Motor neuron (in vitro differentiated cells): ENCODE results near the gene MRFAP1L1. TPM values are rescaled to one million over a fixed set of nuclear protein-coding genes. Genes with fewer than 3 reads are reported as not detected.

Source experiments
- ATAC-seq, 8 experiments: fragments of 200-7000 bp; cut with Tn5 transposase; replicated peaks in 6 of 8; 2 replicates each; pipeline ENCODE4 v1.8.0; 2021; ENCODE audit warnings: mild to moderate bottlenecking in 8 of 8, moderate library complexity in 8 of 8
- H3K27ac ChIP-seq, 2 donors: fragments of 250-450 bp; sonication (Bioruptor Pico); 2 replicates each; pipeline ENCODE4 v1.9.0; 2021; ENCODE audit warnings: antibody characterized with exemption in 2 of 2, mild to moderate bottlenecking in 2 of 2, moderate library complexity in 1 of 2
- H3K4me1 ChIP-seq, 2 donors: fragments of 250-450 bp; sonication (Bioruptor Pico); replicated peaks in 1 of 2; 2 replicates each; pipeline ENCODE4 v1.6.1; 2021; ENCODE audit warnings: antibody characterized with exemption in 2 of 2, mild to moderate bottlenecking in 2 of 2, moderate library complexity in 1 of 2
- H3K4me3 ChIP-seq, 5 donors: fragments of 250-450 bp; sonication (Bioruptor Pico); 2 replicates each; pipeline ENCODE4 v1.9.0; 2021; ENCODE audit warnings: antibody characterized with exemption in 5 of 5, mild to moderate bottlenecking in 5 of 5, moderate library complexity in 4 of 5
- WGBS, 10 experiments: fragments of 450-650 bp; shearing (Covaris generic); methylation state at CpG; one replicate each; pipeline ENCODE4 v1.0.0; 2022; 5-methylcytosine and 5-hydroxymethylcytosine counted together
- in situ Hi-C, 9 experiments: fragments of 400-800 bp; cut with MboI; loops; one replicate each; pipeline ENCODE4 v1.15.0; 2021; ENCODE audit warnings: low sequenced_read_pairs in 9 of 9, low pct_unique_long_range_greater_than_20kb in 2 of 9; ENCODE audit not compliant: unreplicated experiment in 9 of 9
- total RNA-seq, 8 experiments: library from RNA; unstranded; fragments of 300-600 nt; gene quantifications; 2 replicates each; pipeline versions ENCODE4 v1.2.3 to v1.2.4, GENCODE V29; 2022

MRFAP1L1 gene
- total RNA-seq, 8 experiments from 2014 or later: 59.6 to 135 (median 91.4) TPM

GRCh38 chr4:6720202-6720699, 10.6 kb upstream of the MRFAP1L1 start:
- in situ Hi-C loops: loop anchor here in 6 of 9 experiments (25.0 kb wide), 4 partner anchors 167 to 367 kb away; partner anchors contain the start of genes GRPEL1 (in 3 of the 6) and TADA2B (in 1 of the 6)
- Histone ChIP-seq H3K27ac (no peak overlapping the region), H3K4me3 (no peak overlapping the region), H3K4me1 (peaks cover 13 to 19% of the 10 kb centered on the region in 2 donors)
- peak; percentile 12 to 74 (median 66) for ATAC-seq
- 0 to 100% (median 3%) methylated on average over 1 to 9 of the region's 14 CpGs; no CpG with 5 or more reads in 3 of the 10 experiments for WGBS, 10 experiments

- no peak for ATAC-seq
- WGBS, 10 experiments: 33 to 100% (median 85%) methylated on average over 1 to 4 of the region's 8 CpGs; no CpG with 5 or more reads in 2 of the 10 experiments
- peaks cover 13 to 14% of the 10 kb centered on the region in 2 donors for H3K4me1 ChIP-seq
- no peak overlapping the region for H3K27ac ChIP-seq
- no peak overlapping the region for H3K4me3 ChIP-seq
- in situ Hi-C loops: loop anchor here in 6 of 9 experiments (25.0 kb wide), 4 partner anchors 168 to 368 kb away; partner anchors contain the start of genes GRPEL1 (in 3 of the 6) and TADA2B (in 1 of the 6)
Observed at GRCh38 chr4:6719611-6720179, 10.0 kb upstream of the MRFAP1L1 start.

GRCh38 chr4:6718932-6719610, 9.4 kb upstream of the MRFAP1L1 start:
- no peak overlapping the region for H3K4me3 ChIP-seq
- in situ Hi-C loops: loop anchor here in 6 of 9 experiments (25.0 kb wide), 4 partner anchors 168 to 368 kb away; partner anchors contain the start of genes GRPEL1 (in 3 of the 6) and TADA2B (in 1 of the 6)
- H3K4me1 ChIP-seq: peaks cover 10 to 13% of the 10 kb centered on the region in 2 donors
- no peak for ATAC-seq
- 58 to 100% (median 80%) methylated on average over 1 to 6 of the region's 7 CpGs; no CpG with 5 or more reads in 3 of the 10 experiments for WGBS, 10 experiments
- no peak overlapping the region for H3K27ac ChIP-seq

- no peak overlapping the region for H3K27ac ChIP-seq
- WGBS, 10 experiments: 0 to 33% (median 4%) methylated on average over 1 to 7 of the region's 7 CpGs
- ATAC-seq: peak in 2 of 8 experiments; percentile 3 to 6
- H3K4me3 ChIP-seq: peak overlapping the region; percentile 59 to 73 (median 63)
- peaks cover 10 to 13% of the 10 kb centered on the region in 2 donors for H3K4me1 ChIP-seq
- in situ Hi-C loops: loop anchor here in 6 of 9 experiments (25.0 kb wide), 4 partner anchors 170 to 370 kb away; partner anchors contain the start of genes GRPEL1 (in 3 of the 6) and TADA2B (in 1 of the 6)
Observed at GRCh38 chr4:6716958-6717655, 7.4 kb upstream of the MRFAP1L1 start.

GRCh38 chr4:6716018-6716911, 6.6 kb upstream of the MRFAP1L1 start, which contains the start of gene BLOC1S4:
BLOC1S4 (plus strand) TSS chr4:6716174; CDS start chr4:6716210, 36 bp downstream.
- H3K4me1 ChIP-seq: peaks cover 10 to 13% of the 10 kb centered on the region in 2 donors
- WGBS, 10 experiments: 0 to 4% (median 0%) methylated on average over 1 to 50 of the region's 109 CpGs; no CpG with 5 or more reads in 3 of the 10 experiments
- peak within 1 kb of the TSS; percentile 59 to 73 (median 63) for H3K4me3 ChIP-seq
- peak within 1 kb of the TSS; percentile 83 to 91 for H3K27ac ChIP-seq
- peak; percentile 80 to 90 (median 83) for ATAC-seq
- in situ Hi-C loops: loop anchor here in 6 of 9 experiments (25.0 kb wide), 4 partner anchors 171 to 371 kb away; partner anchors contain the start of genes GRPEL1 (in 3 of the 6) and TADA2B (in 1 of the 6)

GRCh38 chr4:6715704-6716017, 6.0 kb upstream of the MRFAP1L1 start:
- ATAC-seq: peak in 2 of 8 experiments; percentile 2
- peak overlapping the region; percentile 36 to 62 for H3K27ac ChIP-seq

GRCh38 chr4:6714954-6715353, 5.3 kb upstream of the MRFAP1L1 start:
- H3K4me1 ChIP-seq: peaks cover 6 to 13% of the 10 kb centered on the region in 2 donors
- no peak for ATAC-seq
- H3K27ac ChIP-seq: no peak overlapping the region
- no peak overlapping the region for H3K4me3 ChIP-seq
- in situ Hi-C loops: loop anchor here in 6 of 9 experiments (25.0 kb wide), 4 partner anchors 172 to 372 kb away; partner anchors contain the start of genes GRPEL1 (in 3 of the 6) and TADA2B (in 1 of the 6)
- 0 to 86% (median 35%) methylated on average over 1 of the region's 1 CpG; no CpG with 5 or more reads in 4 of the 10 experiments for WGBS, 10 experiments

More at GRCh38 chr4:6715704-6716017, 6.0 kb upstream of the MRFAP1L1 start:
- peaks cover 10 to 13% of the 10 kb centered on the region in 2 donors for H3K4me1 ChIP-seq
- WGBS, 10 experiments: 0 to 17% (median 10%) methylated on average over 2 to 9 of the region's 9 CpGs; no CpG with 5 or more reads in 1 of the 10 experiments
- in situ Hi-C loops: loop anchor here in 6 of 9 experiments (25.0 kb wide), 4 partner anchors 172 to 372 kb away; partner anchors contain the start of genes GRPEL1 (in 3 of the 6) and TADA2B (in 1 of the 6)
- H3K4me3 ChIP-seq: peak overlapping the region; percentile 59 to 73 (median 63)

GRCh38 chr4:6710996-6711395, 1.3 kb upstream of the MRFAP1L1 start:
- H3K4me3 ChIP-seq: no peak overlapping the region
- WGBS, 10 experiments: 37 to 100% (median 59%) methylated on average over 1 to 2 of the region's 2 CpGs; no CpG with 5 or more reads in 2 of the 10 experiments
- H3K4me1 ChIP-seq: peaks cover 14 to 22% of the 10 kb centered on the region in 2 donors
- no peak for ATAC-seq
- in situ Hi-C loops: loop anchor here in 6 of 9 experiments (25.0 kb wide), 4 partner anchors 176 to 376 kb away; partner anchors contain the start of genes GRPEL1 (in 3 of the 6) and TADA2B (in 1 of the 6)
- no peak overlapping the region for H3K27ac ChIP-seq

GRCh38 chr4:6710282-6710681, 617 bp upstream of the MRFAP1L1 start:
- Histone ChIP-seq H3K4me1 (peaks cover 14 to 18% of the 10 kb centered on the region in 2 donors), H3K4me3 (peak overlapping the region; percentile 68 to 87 (median 80)), H3K27ac (peak overlapping the region in 1 of 2 donors; percentile 48)
- peak in 5 of 8 experiments; percentile 4 to 11 (median 10) for ATAC-seq
- in situ Hi-C loops: loop anchor here in 6 of 9 experiments (25.0 kb wide), 4 partner anchors 177 to 377 kb away; partner anchors contain the start of genes GRPEL1 (in 3 of the 6) and TADA2B (in 1 of the 6)
- WGBS, 10 experiments: 0 to 33% (median 16%) methylated on average over 1 to 6 of the region's 6 CpGs; no CpG with 5 or more reads in 3 of the 10 experiments

- in situ Hi-C loops: loop anchor here in 6 of 9 experiments (25.0 kb wide), 4 partner anchors 181 to 381 kb away; partner anchors contain the start of genes GRPEL1 (in 3 of the 6) and TADA2B (in 1 of the 6)
- ATAC-seq: no peak
- Histone ChIP-seq H3K27ac (no peak overlapping the region), H3K4me3 (no peak overlapping the region), H3K4me1 (peaks cover 14 to 18% of the 10 kb centered on the region in 2 donors)
- WGBS, 10 experiments: 85 to 100% (median 96%) methylated on average over 1 to 5 of the region's 5 CpGs; no CpG with 5 or more reads in 1 of the 10 experiments
Observed at GRCh38 chr4:6706173-6706572, 3.5 kb downstream of the MRFAP1L1 start.

GRCh38 chr4:6705646-6706045, 4.0 kb downstream of the MRFAP1L1 start:
- in situ Hi-C loops: loop anchor here in 6 of 9 experiments (25.0 kb wide), 4 partner anchors 182 to 382 kb away; partner anchors contain the start of genes GRPEL1 (in 3 of the 6) and TADA2B (in 1 of the 6)
- 80 to 100% (median 91%) methylated on average over 1 to 2 of the region's 2 CpGs; no CpG with 5 or more reads in 1 of the 10 experiments for WGBS, 10 experiments
- Histone ChIP-seq H3K4me1 (peaks cover 14 to 18% of the 10 kb centered on the region in 2 donors), H3K4me3 (no peak overlapping the region), H3K27ac (no peak overlapping the region)
- no peak for ATAC-seq
